HEK293 (cell line): ENCODE measurements around the gene RRP15.

Experiments
- HOXD13 ChIP-seq: sonication (generic); formaldehyde crosslinking; IDR thresholded peaks from 2 replicates; pipeline ENCODE4 v1.8.0; 2022; ENCODE audit warnings: missing genetic modification reagents, borderline replicate concordance
- KLF1 ChIP-seq: fragments of 450-650 bp; formaldehyde crosslinking; IDR thresholded peaks from 2 replicates; pipeline ENCODE4 v1.5.1; 2016; ENCODE audit warnings: missing biosample characterization, missing genetic modification characterization
- KLF8 ChIP-seq: fragments of 450-650 bp; formaldehyde crosslinking; IDR thresholded peaks from 2 replicates; pipeline ENCODE4 v1.5.1; 2016; ENCODE audit warnings: missing biosample characterization, missing genetic modification characterization
- MYNN ChIP-seq: fragments of 450-650 bp; formaldehyde crosslinking; IDR thresholded peaks from 2 replicates; pipeline ENCODE4 v1.5.1; 2016; ENCODE audit warnings: missing biosample characterization, missing genetic modification characterization, borderline replicate concordance
- SP7 ChIP-seq: fragments of 450-650 bp; formaldehyde crosslinking; IDR thresholded peaks from 2 replicates; pipeline ENCODE4 v1.5.1; 2016; ENCODE audit warnings: missing biosample characterization, missing genetic modification characterization
- ZFP37 ChIP-seq: fragments of 450-650 bp; formaldehyde crosslinking; IDR thresholded peaks from 2 replicates; pipeline ENCODE4 v1.5.1; 2016; ENCODE audit warnings: missing biosample characterization, missing genetic modification characterization
- ZNF121 ChIP-seq: fragments of 450-650 bp; formaldehyde crosslinking; IDR thresholded peaks from 2 replicates; pipeline ENCODE4 v1.5.1; 2016; ENCODE audit warnings: missing biosample characterization, missing genetic modification characterization
- ZNF175 ChIP-seq: fragments of 450-650 bp; formaldehyde crosslinking; IDR thresholded peaks from 2 replicates; pipeline ENCODE4 v1.5.1; 2016; ENCODE audit warnings: missing biosample characterization, missing genetic modification characterization
- ZNF19 ChIP-seq: fragments of 450-650 bp; formaldehyde crosslinking; IDR thresholded peaks from 2 replicates; pipeline ENCODE4; 2016; ENCODE audit warnings: missing biosample characterization, missing genetic modification characterization, low read depth
- ZNF2 ChIP-seq: fragments of 450-650 bp; formaldehyde crosslinking; IDR thresholded peaks from 2 replicates; pipeline ENCODE4 v1.5.1; 2016; ENCODE audit warnings: missing biosample characterization, missing genetic modification characterization
- ZNF23 ChIP-seq: fragments of 450-650 bp; formaldehyde crosslinking; IDR thresholded peaks from 2 replicates; pipeline ENCODE4 v1.5.1; 2016; ENCODE audit warnings: missing biosample characterization, missing genetic modification characterization, borderline replicate concordance
- ZNF324 ChIP-seq: fragments of 450-650 bp; formaldehyde crosslinking; IDR thresholded peaks from 2 replicates; pipeline ENCODE4 v1.5.1; 2016; ENCODE audit warnings: missing biosample characterization, missing genetic modification characterization
- ZNF433 ChIP-seq: fragments of 450-650 bp; formaldehyde crosslinking; IDR thresholded peaks from 2 replicates; pipeline ENCODE4 v1.5.1; 2016; ENCODE audit warnings: missing biosample characterization, missing genetic modification characterization, low read depth
- ZNF544 ChIP-seq: fragments of 450-650 bp; formaldehyde crosslinking; IDR thresholded peaks from 2 replicates; pipeline ENCODE4 v1.5.0; 2017; ENCODE audit warnings: missing biosample characterization, missing genetic modification characterization
- ZNF600 ChIP-seq: fragments of 450-650 bp; formaldehyde crosslinking; IDR thresholded peaks from 2 replicates; pipeline ENCODE4 v1.5.1; 2016; ENCODE audit warnings: missing biosample characterization, missing genetic modification characterization
- ZNF621 ChIP-seq: fragments of 450-650 bp; formaldehyde crosslinking; IDR thresholded peaks from 2 replicates; pipeline ENCODE4 v1.5.1; 2017; ENCODE audit warnings: missing biosample characterization, missing genetic modification characterization
- ZNF776 ChIP-seq: fragments of 450-650 bp; formaldehyde crosslinking; IDR thresholded peaks from 2 replicates; pipeline ENCODE4 v1.5.0; 2017; ENCODE audit warnings: missing biosample characterization, missing genetic modification characterization, borderline replicate concordance
- ZSCAN16 ChIP-seq: fragments of 450-650 bp; formaldehyde crosslinking; IDR thresholded peaks from 2 replicates; pipeline ENCODE4 v1.5.1; 2016; ENCODE audit warnings: missing biosample characterization, missing genetic modification characterization
- ZXDB ChIP-seq: fragments of 450-650 bp; formaldehyde crosslinking; IDR thresholded peaks from 2 replicates; pipeline ENCODE4 v1.5.1; 2016; ENCODE audit warnings: missing biosample characterization, missing genetic modification characterization
- TF ChIP-seq, protein P1 (sequence below): fragments of 450-650 bp; formaldehyde crosslinking; IDR thresholded peaks from 2 replicates; pipeline ENCODE4 v1.5.1; 2016; ENCODE audit warnings: missing biosample characterization, missing genetic modification characterization
- TF ChIP-seq, protein P2 (sequence below): fragments of 450-650 bp; formaldehyde crosslinking; IDR thresholded peaks from 2 replicates; pipeline ENCODE4 v1.5.1; 2017; ENCODE audit warnings: missing biosample characterization, missing genetic modification characterization
- TF ChIP-seq, protein P3 (sequence below): fragments of 450-650 bp; formaldehyde crosslinking; IDR thresholded peaks from 2 replicates; pipeline ENCODE4 v1.5.1; 2016; ENCODE audit warnings: missing biosample characterization, missing genetic modification characterization
- TF ChIP-seq, protein P4 (sequence below): fragments of 450-650 bp; formaldehyde crosslinking; IDR thresholded peaks from 2 replicates; pipeline ENCODE4 v1.5.1; 2016; ENCODE audit warnings: missing biosample characterization, missing genetic modification characterization
- TF ChIP-seq, protein P5 (sequence below): fragments of 450-650 bp; formaldehyde crosslinking; IDR thresholded peaks from 2 replicates; pipeline ENCODE4 v1.5.1; 2016; ENCODE audit warnings: missing biosample characterization, missing genetic modification characterization
- TF ChIP-seq, protein P6 (sequence below): fragments of 450-650 bp; formaldehyde crosslinking; IDR thresholded peaks from 2 replicates; pipeline ENCODE4 v1.5.1; 2017; ENCODE audit warnings: missing biosample characterization, missing genetic modification characterization
- TF ChIP-seq, protein P7 (sequence below): fragments of 450-650 bp; formaldehyde crosslinking; IDR thresholded peaks from 2 replicates; pipeline ENCODE4 v1.5.1; 2016; ENCODE audit warnings: missing biosample characterization, missing genetic modification characterization

RRP15 gene

DNA sequence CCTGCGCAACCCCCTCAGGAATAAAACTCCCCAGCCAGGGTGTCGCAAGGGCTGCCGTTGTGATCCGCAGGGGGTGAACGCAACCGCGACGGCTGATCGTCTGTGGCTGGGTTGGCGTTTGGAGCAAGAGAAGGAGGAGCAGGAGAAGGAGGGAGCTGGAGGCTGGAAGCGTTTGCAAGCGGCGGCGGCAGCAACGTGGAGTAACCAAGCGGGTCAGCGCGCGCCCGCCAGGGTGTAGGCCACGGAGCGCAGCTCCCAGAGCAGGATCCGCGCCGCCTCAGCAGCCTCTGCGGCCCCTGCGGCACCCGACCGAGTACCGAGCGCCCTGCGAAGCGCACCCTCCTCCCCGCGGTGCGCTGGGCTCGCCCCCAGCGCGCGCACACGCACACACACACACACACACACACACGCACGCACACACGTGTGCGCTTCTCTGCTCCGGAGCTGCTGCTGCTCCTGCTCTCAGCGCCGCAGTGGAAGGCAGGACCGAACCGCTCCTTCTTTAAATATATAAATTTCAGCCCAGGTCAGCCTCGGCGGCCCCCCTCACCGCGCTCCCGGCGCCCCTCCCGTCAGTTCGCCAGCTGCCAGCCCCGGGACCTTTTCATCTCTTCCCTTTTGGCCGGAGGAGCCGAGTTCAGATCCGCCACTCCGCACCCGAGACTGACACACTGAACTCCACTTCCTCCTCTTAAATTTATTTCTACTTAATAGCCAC is 60.7 kb downstream of the RRP15 start (continued):
- TF ChIP-seq, protein P1, sequence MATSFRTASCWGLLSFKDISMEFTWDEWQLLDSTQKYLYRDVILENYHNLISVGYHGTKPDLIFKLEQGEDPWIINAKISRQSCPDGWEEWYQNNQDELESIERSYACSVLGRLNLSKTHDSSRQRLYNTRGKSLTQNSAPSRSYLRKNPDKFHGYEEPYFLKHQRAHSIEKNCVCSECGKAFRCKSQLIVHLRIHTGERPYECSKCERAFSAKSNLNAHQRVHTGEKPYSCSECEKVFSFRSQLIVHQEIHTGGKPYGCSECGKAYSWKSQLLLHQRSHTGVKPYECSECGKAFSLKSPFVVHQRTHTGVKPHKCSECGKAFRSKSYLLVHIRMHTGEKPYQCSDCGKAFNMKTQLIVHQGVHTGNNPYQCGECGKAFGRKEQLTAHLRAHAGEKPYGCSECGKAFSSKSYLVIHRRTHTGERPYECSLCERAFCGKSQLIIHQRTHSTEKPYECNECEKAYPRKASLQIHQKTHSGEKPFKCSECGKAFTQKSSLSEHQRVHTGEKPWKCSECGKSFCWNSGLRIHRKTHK, result no peak
- TF ChIP-seq SP7 (tag by site-specific recombination) (peak; percentile 70), ZSCAN16 (tag by site-specific recombination) (no peak; the same call in 1 of the 2 replicates), ZNF433 (no peak), ZXDB (peak; percentile 83), ZNF776 (tag by site-specific recombination) (no peak), ZNF324 (tag by site-specific recombination) (peak; percentile 68; the same call in 1 of the 2 replicates), HOXD13 (CRISPR knock-in tag) (no peak), ZNF121 (tag by site-specific recombination) (no peak), ZNF23 (tag by site-specific recombination) (no peak), MYNN (tag by site-specific recombination) (no peak), ZNF19 (tag by site-specific recombination) (no peak), KLF1 (no peak), ZNF2 (tag by site-specific recombination) (no peak), ZFP37 (no peak), ZNF544 (tag by site-specific recombination) (no peak), KLF8 (0 out of 2 replicates have a peak, but pooled peaks have one; percentile 12), ZNF175 (tag by site-specific recombination) (no peak), ZNF600 (peak; percentile 85), ZNF621 (no peak)
- TF ChIP-seq, protein P2, sequence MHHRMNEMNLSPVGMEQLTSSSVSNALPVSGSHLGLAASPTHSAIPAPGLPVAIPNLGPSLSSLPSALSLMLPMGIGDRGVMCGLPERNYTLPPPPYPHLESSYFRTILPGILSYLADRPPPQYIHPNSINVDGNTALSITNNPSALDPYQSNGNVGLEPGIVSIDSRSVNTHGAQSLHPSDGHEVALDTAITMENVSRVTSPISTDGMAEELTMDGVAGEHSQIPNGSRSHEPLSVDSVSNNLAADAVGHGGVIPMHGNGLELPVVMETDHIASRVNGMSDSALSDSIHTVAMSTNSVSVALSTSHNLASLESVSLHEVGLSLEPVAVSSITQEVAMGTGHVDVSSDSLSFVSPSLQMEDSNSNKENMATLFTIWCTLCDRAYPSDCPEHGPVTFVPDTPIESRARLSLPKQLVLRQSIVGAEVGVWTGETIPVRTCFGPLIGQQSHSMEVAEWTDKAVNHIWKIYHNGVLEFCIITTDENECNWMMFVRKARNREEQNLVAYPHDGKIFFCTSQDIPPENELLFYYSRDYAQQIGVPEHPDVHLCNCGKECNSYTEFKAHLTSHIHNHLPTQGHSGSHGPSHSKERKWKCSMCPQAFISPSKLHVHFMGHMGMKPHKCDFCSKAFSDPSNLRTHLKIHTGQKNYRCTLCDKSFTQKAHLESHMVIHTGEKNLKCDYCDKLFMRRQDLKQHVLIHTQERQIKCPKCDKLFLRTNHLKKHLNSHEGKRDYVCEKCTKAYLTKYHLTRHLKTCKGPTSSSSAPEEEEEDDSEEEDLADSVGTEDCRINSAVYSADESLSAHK, result no peak
- TF ChIP-seq, protein P3, sequence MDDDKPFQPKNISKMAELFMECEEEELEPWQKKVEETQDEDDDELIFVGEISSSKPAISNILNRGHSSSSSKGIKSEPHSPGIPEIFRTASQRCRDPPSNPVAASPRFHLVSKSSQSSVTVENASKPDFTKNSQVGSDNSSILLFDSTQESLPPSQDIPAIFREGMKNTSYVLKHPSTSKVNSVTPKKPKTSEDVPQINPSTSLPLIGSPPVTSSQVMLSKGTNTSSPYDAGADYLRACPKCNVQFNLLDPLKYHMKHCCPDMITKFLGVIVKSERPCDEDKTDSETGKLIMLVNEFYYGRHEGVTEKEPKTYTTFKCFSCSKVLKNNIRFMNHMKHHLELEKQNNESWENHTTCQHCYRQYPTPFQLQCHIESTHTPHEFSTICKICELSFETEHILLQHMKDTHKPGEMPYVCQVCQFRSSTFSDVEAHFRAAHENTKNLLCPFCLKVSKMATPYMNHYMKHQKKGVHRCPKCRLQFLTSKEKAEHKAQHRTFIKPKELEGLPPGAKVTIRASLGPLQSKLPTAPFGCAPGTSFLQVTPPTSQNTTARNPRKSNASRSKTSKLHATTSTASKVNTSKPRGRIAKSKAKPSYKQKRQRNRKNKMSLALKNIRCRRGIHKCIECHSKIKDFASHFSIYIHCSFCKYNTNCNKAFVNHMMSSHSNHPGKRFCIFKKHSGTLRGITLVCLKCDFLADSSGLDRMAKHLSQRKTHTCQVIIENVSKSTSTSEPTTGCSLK (tag by site-specific recombination), result no peak
- TF ChIP-seq, protein P4, sequence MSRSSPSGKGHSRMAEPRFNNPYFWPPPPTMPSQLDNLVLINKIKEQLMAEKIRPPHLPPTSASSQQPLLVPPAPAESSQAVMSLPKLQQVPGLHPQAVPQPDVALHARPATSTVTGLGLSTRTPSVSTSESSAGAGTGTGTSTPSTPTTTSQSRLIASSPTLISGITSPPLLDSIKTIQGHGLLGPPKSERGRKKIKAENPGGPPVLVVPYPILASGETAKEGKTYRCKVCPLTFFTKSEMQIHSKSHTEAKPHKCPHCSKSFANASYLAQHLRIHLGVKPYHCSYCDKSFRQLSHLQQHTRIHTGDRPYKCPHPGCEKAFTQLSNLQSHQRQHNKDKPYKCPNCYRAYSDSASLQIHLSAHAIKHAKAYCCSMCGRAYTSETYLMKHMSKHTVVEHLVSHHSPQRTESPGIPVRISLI (tag by site-specific recombination), result no peak
- TF ChIP-seq, protein P5, sequence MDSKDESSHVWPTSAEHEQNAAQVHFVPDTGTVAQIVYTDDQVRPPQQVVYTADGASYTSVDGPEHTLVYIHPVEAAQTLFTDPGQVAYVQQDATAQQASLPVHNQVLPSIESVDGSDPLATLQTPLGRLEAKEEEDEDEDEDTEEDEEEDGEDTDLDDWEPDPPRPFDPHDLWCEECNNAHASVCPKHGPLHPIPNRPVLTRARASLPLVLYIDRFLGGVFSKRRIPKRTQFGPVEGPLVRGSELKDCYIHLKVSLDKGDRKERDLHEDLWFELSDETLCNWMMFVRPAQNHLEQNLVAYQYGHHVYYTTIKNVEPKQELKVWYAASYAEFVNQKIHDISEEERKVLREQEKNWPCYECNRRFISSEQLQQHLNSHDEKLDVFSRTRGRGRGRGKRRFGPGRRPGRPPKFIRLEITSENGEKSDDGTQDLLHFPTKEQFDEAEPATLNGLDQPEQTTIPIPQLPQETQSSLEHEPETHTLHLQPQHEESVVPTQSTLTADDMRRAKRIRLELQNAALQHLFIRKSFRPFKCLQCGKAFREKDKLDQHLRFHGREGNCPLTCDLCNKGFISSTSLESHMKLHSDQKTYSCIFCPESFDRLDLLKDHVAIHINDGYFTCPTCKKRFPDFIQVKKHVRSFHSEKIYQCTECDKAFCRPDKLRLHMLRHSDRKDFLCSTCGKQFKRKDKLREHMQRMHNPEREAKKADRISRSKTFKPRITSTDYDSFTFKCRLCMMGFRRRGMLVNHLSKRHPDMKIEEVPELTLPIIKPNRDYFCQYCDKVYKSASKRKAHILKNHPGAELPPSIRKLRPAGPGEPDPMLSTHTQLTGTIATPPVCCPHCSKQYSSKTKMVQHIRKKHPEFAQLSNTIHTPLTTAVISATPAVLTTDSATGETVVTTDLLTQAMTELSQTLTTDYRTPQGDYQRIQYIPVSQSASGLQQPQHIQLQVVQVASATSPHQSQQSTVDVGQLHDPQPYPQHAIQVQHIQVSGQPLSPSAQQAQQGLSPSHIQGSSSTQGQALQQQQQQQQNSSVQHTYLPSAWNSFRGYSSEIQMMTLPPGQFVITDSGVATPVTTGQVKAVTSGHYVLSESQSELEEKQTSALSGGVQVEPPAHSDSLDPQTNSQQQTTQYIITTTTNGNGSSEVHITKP (tag by site-specific recombination), result peak; percentile 90
- TF ChIP-seq, protein P6, sequence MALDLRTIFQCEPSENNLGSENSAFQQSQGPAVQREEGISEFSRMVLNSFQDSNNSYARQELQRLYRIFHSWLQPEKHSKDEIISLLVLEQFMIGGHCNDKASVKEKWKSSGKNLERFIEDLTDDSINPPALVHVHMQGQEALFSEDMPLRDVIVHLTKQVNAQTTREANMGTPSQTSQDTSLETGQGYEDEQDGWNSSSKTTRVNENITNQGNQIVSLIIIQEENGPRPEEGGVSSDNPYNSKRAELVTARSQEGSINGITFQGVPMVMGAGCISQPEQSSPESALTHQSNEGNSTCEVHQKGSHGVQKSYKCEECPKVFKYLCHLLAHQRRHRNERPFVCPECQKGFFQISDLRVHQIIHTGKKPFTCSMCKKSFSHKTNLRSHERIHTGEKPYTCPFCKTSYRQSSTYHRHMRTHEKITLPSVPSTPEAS, result peak; percentile 96
- TF ChIP-seq, protein P7, sequence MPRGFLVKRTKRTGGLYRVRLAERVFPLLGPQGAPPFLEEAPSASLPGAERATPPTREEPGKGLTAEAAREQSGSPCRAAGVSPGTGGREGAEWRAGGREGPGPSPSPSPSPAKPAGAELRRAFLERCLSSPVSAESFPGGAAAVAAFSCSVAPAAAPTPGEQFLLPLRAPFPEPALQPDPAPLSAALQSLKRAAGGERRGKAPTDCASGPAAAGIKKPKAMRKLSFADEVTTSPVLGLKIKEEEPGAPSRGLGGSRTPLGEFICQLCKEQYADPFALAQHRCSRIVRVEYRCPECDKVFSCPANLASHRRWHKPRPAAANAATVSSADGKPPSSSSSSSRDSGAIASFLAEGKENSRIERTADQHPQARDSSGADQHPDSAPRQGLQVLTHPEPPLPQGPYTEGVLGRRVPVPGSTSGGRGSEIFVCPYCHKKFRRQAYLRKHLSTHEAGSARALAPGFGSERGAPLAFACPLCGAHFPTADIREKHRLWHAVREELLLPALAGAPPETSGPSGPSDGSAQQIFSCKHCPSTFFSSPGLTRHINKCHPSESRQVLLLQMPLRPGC (tag by site-specific recombination), result no peak
